ENCODE results near the gene SLC27A4. TPM values are rescaled to one million over a fixed set of nuclear protein-coding genes. Genes with fewer than 3 reads are reported as not detected.

Gene SLC27A4
- total RNA-seq, 3 donors from 2014 or later: 36.5 to 46.8 (median 39.9) TPM

GRCh38 chr9:128322404-128323211 is 17.7 kb upstream of the SLC27A4 start, which contains the start of the genes COQ4 and TRUB2:
Gene COQ4 (plus strand): TSS chr9:128322839. CDS start chr9:128322859, 20 bp downstream.
Gene TRUB2 (minus strand): TSS chr9:128322447. CDS start chr9:128322408, 39 bp downstream.
- H3K9me3 ChIP-seq: no peaks in the 10 kb centered on the region
- TF ChIP-seq, protein P1, sequence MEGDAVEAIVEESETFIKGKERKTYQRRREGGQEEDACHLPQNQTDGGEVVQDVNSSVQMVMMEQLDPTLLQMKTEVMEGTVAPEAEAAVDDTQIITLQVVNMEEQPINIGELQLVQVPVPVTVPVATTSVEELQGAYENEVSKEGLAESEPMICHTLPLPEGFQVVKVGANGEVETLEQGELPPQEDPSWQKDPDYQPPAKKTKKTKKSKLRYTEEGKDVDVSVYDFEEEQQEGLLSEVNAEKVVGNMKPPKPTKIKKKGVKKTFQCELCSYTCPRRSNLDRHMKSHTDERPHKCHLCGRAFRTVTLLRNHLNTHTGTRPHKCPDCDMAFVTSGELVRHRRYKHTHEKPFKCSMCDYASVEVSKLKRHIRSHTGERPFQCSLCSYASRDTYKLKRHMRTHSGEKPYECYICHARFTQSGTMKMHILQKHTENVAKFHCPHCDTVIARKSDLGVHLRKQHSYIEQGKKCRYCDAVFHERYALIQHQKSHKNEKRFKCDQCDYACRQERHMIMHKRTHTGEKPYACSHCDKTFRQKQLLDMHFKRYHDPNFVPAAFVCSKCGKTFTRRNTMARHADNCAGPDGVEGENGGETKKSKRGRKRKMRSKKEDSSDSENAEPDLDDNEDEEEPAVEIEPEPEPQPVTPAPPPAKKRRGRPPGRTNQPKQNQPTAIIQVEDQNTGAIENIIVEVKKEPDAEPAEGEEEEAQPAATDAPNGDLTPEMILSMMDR (IDR thresholded peaks at IDR 0.05): no peak
- H3K4me3 ChIP-seq: peak within 1 kb of the TSS; percentile 87
- ATAC-seq (peak; percentile 98), DNase-seq (peak; percentile 94 to 96 (median 94))
- H3K36me3 ChIP-seq (ENCODE audit: low read depth): no peaks in the 10 kb centered on the region
- intact Hi-C loops (cut with DNase I, micrococcal nuclease): no loop called here
- peaks cover 15% of the 10 kb centered on the region for H3K4me1 ChIP-seq (ENCODE audit: low read depth)

DNA sequence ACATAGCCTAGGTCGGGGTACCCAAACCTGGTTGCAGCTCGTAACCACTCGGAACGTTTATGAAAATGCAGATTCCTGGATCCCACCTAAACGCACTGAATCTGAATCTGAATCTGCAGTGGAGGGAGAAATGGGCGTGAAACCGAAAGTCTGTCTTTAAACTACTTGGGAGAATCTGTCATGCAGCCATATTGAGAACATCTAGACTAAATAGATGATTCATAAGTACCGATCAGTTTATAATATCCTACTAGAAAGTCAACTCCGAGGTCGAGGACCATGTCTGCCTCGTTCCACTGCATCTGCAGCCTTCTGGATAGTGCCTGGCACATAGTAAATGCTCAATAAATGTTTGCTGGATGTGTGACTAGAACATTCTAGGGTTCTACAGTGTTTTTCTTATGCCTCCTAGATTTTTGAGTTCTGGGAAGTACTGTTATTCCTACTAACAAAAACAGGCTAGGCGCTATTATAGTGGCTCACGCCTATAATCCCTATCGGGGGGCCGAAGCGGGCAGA is 17.1 kb upstream of the SLC27A4 start:
- no peaks in the 10 kb centered on the region for H3K36me3 ChIP-seq (ENCODE audit: low read depth)
- no peak for DNase-seq
- intact Hi-C loops (cut with DNase I, micrococcal nuclease): no loop called here
- H3K4me3 ChIP-seq: peak overlapping the region; percentile 87
- H3K4me1 ChIP-seq (ENCODE audit: low read depth): peaks cover 15% of the 10 kb centered on the region
- peak; percentile 2 for ATAC-seq
- TF ChIP-seq, protein P1 (IDR thresholded peaks at IDR 0.05): no peak
- no peaks in the 10 kb centered on the region for H3K9me3 ChIP-seq

DNA sequence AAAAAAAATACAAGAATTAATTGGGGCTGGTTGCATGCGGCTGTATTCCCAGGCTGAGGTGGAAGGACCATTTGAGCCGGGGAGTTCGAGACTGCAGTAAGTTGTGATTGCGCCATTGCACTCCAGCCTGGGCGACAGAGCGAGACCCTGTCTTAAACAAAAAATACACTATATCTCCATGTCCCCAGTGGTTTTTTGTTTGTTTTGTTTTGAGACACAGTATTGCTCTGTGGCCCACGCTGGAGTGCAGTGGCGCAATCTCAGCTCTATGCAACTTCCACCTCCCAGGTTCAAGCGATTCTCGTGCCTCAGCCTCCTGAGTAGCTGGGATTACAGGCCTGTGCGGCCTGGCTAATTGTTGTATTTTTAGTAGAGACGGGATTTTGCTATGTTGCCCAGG is 16.5 kb upstream of the SLC27A4 start:
- intact Hi-C loops (cut with DNase I, micrococcal nuclease): no loop called here
- Histone ChIP-seq H3K36me3 (ENCODE audit: low read depth) (no peaks in the 10 kb centered on the region), H3K9me3 (no peaks in the 10 kb centered on the region), H3K4me3 (no peak overlapping the region), H3K4me1 (ENCODE audit: low read depth) (peaks cover 15% of the 10 kb centered on the region)
- DNase-seq: no peak
- TF ChIP-seq, protein P1 (IDR thresholded peaks at IDR 0.05): no peak
- no peak for ATAC-seq

GRCh38 chr9:128324401-128324800 is 15.9 kb upstream of the SLC27A4 start:
- Histone ChIP-seq H3K4me1 (ENCODE audit: low read depth) (peaks cover 15% of the 10 kb centered on the region), H3K4me3 (no peak overlapping the region), H3K9me3 (no peaks in the 10 kb centered on the region), H3K36me3 (ENCODE audit: low read depth) (no peaks in the 10 kb centered on the region)
- ATAC-seq: no peak
- DNase-seq: no peak
- TF ChIP-seq, protein P1 (IDR thresholded peaks at IDR 0.05): no peak
- intact Hi-C loops (cut with DNase I, micrococcal nuclease): no loop called here

DNA sequence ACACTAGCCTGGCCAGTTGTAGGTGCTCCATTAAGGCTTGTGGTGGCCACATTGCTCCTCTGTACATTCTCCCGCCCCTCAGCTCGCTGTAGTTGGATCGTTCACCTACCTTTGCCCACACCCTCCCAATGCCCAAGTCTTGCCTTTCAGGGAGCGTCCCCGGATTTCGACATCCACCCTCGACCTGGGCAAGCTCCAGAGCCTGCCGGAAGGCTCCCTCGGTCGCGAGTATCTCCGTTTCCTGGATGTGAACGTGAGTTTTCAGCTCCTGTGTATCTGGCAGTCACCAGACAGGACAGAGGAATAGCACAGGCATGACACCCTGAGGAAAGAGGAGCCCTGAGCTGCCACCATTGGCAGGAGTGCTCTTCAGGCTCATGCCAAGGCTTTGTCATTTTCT is 14.7 kb upstream of the SLC27A4 start:
- Histone ChIP-seq H3K4me1 (ENCODE audit: low read depth) (peaks cover 15% of the 10 kb centered on the region), H3K36me3 (ENCODE audit: low read depth) (no peaks in the 10 kb centered on the region), H3K9me3 (no peaks in the 10 kb centered on the region), H3K4me3 (no peak overlapping the region)
- intact Hi-C loops (cut with DNase I, micrococcal nuclease): no loop called here
- TF ChIP-seq, protein P1 (IDR thresholded peaks at IDR 0.05): no peak
- ATAC-seq (no peak), DNase-seq (no peak)

Data from mucosa of descending colon (tissue), 3 donors.